Measurements from ENCODE around the gene TTLL10. TPM values are rescaled to one million over a fixed set of nuclear protein-coding genes. Genes with fewer than 3 reads are reported as not detected.

Gene TTLL10
- total RNA-seq, 1 donor from 2014 or later: 0.22 TPM

GRCh38 chr1:1199961-1200875, 26.5 kb downstream of the TTLL10 start:
- no peak for DNase-seq (ENCODE audit: low spot score)
- intact Hi-C loops (cut with DNase I): no loop called here

DNA sequence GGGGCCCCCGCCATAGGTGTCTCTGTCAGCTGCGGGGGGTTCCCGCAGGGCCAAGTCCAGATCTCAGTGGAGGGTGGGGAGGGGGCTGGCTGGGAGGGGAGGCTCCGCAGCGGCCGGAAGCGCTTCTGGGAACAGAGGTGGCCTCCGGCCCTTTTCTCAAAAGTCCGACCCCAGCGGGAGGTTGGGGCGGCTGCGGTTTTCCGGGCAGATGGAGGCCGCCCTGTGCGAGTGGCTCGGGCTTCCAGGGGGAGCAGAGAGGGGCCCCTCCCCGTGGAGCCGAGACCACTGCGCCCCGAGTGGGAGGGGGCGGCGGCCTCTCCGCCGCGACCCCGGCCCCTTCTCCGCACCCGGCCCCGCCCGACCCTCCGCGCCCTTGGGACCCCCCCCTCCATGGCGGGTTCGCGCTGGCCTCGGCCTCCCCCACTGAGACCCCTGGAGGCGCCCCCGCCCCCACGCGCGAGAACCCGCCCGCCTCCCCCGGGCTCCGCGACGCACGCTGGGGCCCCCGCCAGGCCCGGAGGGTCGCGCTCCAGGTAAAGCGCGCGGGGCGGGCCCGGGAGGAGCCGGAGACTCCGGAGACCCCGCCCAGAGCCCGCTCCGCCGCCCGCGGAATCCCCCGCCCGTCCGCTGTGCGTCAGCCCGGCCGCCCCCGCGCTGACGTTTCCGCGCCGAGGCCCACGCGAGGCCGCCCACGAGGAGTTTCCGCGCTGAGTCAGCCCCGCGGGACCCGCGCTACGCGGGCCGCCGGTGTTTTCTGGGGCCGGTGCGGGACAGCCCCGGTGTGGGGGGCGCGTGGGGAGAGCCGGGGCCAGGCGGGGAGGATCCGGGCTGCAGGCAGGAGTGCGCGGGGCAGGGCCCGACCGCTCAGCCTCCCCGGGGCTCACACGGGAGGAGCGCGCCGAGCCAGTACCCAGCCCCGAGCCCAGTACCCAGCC, 27.5 kb downstream of the TTLL10 start:
- intact Hi-C loops (cut with DNase I): no loop called here
- DNase-seq (ENCODE audit: low spot score): no peak

DNA sequence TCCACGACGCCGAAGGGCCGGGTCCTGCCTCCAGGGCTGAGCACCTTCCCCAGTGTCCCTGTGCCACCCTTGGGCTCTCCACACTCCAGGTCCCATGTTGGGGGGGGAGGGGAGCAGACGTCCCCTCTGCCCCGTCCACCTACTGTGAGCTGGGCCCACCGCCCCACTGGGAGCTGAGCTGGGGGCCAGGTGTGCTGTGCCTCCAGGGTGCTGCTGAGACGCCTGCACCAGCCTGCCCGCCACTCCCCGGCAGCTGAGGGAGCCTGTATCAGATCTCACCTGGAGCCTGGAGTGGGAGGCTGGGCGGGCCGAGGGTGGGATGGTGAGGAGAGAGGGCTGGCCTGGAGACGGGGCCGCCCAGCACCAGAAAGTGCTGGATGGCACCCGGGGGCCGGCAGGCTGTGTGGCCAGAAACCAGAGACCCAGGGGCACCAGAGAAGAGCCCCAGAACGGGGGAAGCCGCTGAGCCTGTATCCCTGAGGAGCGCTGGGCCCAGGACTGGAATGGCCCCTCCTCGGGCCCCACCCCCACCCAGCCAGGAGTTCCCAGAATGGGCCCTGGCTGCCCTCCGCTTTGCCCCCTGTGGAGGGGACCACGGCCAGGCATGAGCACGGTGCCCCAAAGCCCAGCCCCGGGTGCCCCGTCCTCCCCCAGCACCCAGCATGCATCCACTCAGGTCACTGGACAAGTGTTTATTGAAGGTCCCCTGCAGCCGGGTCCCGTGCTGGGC, 29.3 kb downstream of the TTLL10 start:
- DNase-seq (ENCODE audit: low spot score): no peak
- intact Hi-C loops (cut with DNase I): no loop called here

- intact Hi-C loops (cut with DNase I): no loop called here
These were observed 30.1 kb downstream of the TTLL10 start for GRCh38 chr1:1203561-1204424.

DNA sequence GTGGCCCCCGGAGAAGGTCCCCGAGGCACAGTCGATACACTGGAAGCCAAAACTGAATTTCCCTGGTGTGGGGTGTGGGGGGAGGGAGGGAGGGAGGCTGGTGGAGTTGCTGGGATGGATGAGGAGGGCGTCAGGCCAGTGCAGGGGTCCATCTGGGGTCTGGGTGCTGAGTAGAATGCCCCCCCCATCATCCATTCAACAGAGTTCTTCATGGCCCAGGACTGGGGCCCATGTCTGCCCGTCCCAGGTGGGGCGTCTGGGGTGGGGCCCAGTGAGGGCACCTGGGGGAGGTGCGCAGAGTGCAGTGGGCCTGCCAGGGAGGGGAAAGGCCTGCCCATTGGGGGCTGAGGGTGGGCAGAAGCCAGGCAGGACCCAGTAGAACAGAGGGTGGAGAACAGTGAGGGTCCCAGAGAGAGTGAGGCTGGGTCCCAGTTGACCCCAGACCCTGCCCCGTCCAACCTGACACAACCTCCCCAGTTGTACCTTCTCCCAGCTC, 30.8 kb downstream of the TTLL10 start:
- intact Hi-C loops (cut with DNase I): no loop called here
- no peak for DNase-seq (ENCODE audit: low spot score)

More at GRCh38 chr1:1203561-1204424, 30.1 kb downstream of the TTLL10 start:
- DNase-seq (ENCODE audit: low spot score): no peak

DNA sequence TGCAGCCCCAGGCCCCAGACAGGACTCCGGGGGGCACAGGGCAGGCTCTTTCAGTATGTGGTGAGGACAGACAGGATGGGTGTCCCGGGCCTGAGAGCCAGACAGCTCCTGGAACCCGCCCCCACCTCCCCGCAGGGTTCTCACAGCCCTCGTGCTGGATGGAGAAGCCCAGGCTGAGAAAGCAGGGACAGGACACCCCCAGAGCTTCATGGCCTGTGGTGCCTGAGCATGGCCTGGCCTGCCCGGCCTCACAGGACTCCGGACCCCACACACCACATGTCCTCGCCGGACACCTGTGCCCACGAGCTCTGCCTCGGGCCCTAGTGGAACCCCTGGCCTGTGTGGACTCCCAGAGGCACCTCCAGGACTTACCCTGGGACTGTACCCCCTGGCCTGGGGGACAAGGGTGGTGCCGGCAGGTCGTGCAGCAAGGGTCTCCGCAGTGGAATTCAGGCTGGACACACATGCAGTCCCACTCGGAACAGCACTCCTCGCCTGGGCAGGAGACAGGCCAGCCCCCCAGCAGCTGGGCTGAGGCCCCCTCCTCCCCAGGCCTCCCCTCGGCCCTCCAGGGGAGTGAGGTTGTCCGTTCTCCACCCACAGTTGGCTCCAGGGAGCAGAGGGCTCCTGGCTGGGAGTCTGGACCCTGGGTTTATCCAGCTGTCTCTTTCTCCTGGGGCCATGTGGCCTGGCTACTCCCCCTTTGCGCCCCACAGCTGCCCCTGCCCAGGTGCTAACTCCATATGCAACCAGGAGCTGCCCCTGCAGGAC, 31.5 kb downstream of the TTLL10 start:
- intact Hi-C loops (cut with DNase I): loop anchor here (5.0 kb wide), 1 partner anchor 73 kb away; no protein-coding TSS in a partner anchor
- DNase-seq (ENCODE audit: low spot score): no peak

DNA sequence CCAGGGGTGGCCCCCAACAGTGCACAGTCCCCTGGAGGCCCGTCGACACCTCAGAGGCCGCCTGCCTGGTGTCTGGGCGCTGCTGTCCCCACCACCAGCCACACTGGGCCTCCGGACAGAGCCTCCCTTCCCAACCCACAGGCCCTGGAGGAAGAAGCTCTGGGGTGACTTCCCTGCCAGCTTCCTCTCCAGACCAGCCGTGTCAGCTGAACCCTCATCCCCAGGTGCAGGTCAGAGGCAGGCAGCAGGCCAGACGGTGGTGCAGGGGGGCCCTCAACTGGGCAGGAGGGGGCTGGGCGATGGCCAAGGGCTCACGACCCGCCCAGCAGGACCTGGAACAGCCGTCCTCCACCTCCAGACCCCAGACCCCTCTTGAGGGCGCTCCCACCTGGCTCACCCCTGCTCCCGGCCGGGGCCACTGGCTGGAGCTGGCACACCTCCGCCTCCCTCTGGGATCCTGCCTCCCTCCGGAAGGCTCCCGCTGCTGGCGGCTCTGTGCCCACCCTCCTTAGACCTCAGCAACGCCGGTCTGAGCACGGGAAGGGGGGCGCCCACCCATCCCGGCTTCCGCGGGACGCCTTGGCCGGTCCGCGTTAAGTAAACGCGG, 32.2 kb downstream of the TTLL10 start:
- no peak for DNase-seq (ENCODE audit: low spot score)
- intact Hi-C loops (cut with DNase I): loop anchor here (5.0 kb wide), 1 partner anchor 74 kb away; no protein-coding TSS in a partner anchor

- intact Hi-C loops (cut with DNase I): loop anchor here (5.0 kb wide), 1 partner anchor 74 kb away; no protein-coding TSS in a partner anchor
- no peak for DNase-seq (ENCODE audit: low spot score)
These were observed 32.8 kb downstream of the TTLL10 start, which contains the start of gene TNFRSF18 for GRCh38 chr1:1206376-1206965. TSS of gene TNFRSF18 (minus strand) at chr1:1206592. CDS start at chr1:1206571, 21 bp downstream.

- no peak for DNase-seq (ENCODE audit: low spot score)
- intact Hi-C loops (cut with DNase I): loop anchor here (5.0 kb wide), 1 partner anchor 75 kb away; no protein-coding TSS in a partner anchor
These were observed 33.4 kb downstream of the TTLL10 start for GRCh38 chr1:1206966-1207531.

GRCh38 chr1:1207571-1207892, 33.9 kb downstream of the TTLL10 start:
- DNase-seq (ENCODE audit: low spot score): no peak
- intact Hi-C loops (cut with DNase I): loop anchor here (5.0 kb wide), 1 partner anchor 75 kb away; no protein-coding TSS in a partner anchor

DNA sequence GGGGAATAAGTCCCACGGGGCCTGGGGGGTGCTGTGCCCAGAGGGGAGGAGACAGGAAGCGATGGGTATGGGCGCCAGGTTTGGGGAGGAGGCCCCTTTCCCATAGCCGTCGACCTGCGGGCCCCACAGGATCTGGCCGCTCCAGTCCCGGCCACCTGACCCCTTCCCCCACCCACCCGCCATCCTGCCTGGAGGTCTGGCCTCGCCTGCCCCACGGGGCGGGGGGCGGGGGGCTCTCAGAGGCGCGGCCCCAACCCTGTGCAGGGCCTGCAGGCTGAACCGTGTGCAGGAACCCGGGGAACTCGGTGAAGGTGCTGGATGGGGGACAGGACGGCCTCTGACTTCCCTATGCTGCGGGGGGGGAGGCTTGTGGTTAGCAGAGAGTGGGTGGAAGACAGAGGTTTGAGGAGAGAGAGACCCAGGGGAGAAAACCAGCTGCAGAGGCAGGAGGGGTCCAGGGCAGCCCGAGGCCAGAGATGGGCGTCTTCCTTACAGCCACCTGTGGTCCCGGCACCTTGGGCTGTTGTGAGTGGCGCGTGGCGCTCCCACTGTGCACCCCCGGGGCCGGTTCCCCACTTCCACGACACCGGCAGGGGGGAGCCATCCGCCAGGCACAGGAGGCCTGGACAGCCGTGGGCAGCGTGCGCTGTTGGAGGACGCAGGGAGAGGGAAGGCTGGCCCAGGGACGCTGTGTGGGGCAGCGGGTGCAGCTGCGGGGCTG, 35.2 kb downstream of the TTLL10 start:
- no peak for DNase-seq (ENCODE audit: low spot score)
- intact Hi-C loops (cut with DNase I): loop anchor here (5.0 kb wide), 1 partner anchor 77 kb away; no protein-coding TSS in a partner anchor

- intact Hi-C loops (cut with DNase I): no loop called here
- DNase-seq (ENCODE audit: low spot score): no peak
These were observed 37.3 kb downstream of the TTLL10 start for GRCh38 chr1:1210726-1211540.

DNA sequence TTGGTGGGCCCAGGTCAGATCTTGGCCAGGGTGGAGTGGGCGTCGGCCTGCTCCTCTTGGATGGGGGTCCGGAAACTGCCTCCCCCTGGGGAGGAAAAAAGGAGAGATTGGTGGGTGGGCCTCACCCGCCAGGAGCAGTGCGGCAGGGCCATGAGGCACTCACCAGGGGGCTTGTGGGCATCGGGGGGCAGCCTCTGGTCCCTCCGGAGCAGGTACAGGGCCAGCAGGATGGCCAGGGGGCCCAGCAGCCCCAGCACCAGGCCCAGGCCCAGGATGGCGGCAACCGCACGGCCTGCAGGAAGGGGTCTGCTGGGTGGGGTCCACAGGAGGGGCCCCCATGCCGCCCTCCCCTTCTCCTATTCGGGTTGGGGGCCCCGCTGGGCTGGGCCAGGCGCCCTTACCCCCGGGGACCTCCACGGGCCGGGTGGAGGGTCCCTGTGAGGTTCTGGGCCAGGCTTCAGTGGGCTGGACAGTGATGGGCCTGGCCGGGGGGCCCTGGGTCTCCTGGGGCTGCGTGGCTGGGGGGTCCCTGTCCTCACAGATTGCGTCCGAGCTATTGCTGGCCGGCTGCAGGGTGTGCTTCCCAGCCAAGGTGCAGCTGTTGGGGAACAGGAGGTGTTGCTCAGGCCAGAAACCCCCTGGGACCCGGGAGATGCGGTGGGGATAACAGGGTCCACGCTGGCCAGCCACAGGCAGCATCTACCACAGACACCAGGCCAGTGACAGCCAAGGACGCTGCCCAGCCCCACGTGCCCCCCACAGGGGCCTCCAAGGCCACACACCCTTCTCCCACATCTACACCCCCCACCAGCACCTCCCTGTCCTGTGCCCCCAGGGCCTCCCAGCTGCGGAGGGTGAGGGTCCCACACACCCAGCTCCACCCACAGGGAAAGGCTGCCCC, 38.1 kb downstream of the TTLL10 start:
- intact Hi-C loops (cut with DNase I): no loop called here
- no peak for DNase-seq (ENCODE audit: low spot score)

GRCh38 chr1:1212780-1213344, 39.2 kb downstream of the TTLL10 start:
- no peak for DNase-seq (ENCODE audit: low spot score)
- intact Hi-C loops (cut with DNase I): no loop called here
